GM10266 (cell line): ENCODE results near the gene TAF10.

Source experiments
- DNase-seq: peaks from one replicate; pipeline ENCODE4 v3.0.0; 2012; ENCODE audit errors: extremely low spot score
- TF ChIP-seq, protein P1 (sequence below): IDR thresholded peaks from 2 replicates; pipeline ENCODE4 v1.5.1; 2012; ENCODE audit warnings: mild to moderate bottlenecking, low read depth; ENCODE audit not compliant: control insufficient read depth, insufficient read depth; ENCODE audit errors: missing control alignments

TAF10 gene

DNA sequence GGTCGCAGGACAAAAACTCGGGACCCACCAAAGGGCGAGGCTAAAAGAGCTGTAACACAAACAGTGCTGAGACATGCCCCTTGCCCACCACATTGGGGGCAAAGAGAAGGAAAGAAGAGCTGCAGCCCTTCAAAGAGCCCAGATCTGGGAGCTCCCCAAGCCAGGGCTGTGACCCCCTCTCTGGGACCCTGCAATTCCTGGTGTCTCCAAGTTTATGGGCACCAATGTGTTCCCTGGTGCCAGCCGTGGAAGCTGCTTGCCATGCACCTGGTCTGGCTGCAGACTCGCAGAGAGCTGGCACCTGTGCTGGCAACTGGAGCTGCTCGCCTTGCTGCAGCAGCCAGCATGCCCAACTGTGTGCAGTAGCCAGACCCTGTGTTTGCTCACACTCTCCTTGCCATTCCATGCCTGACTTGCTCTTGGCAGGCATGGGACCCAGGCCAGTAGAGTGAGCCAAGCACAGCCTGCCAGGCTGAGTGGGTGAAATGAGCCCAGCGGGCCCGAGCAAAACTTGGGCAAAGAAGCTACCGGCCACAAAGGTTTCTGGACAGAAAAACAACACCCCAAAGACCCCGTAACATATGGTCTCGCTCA, 24.6 kb downstream of the TAF10 start:
- TF ChIP-seq, protein P1, sequence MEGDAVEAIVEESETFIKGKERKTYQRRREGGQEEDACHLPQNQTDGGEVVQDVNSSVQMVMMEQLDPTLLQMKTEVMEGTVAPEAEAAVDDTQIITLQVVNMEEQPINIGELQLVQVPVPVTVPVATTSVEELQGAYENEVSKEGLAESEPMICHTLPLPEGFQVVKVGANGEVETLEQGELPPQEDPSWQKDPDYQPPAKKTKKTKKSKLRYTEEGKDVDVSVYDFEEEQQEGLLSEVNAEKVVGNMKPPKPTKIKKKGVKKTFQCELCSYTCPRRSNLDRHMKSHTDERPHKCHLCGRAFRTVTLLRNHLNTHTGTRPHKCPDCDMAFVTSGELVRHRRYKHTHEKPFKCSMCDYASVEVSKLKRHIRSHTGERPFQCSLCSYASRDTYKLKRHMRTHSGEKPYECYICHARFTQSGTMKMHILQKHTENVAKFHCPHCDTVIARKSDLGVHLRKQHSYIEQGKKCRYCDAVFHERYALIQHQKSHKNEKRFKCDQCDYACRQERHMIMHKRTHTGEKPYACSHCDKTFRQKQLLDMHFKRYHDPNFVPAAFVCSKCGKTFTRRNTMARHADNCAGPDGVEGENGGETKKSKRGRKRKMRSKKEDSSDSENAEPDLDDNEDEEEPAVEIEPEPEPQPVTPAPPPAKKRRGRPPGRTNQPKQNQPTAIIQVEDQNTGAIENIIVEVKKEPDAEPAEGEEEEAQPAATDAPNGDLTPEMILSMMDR: no peak
- DNase-seq: no peak

DNA sequence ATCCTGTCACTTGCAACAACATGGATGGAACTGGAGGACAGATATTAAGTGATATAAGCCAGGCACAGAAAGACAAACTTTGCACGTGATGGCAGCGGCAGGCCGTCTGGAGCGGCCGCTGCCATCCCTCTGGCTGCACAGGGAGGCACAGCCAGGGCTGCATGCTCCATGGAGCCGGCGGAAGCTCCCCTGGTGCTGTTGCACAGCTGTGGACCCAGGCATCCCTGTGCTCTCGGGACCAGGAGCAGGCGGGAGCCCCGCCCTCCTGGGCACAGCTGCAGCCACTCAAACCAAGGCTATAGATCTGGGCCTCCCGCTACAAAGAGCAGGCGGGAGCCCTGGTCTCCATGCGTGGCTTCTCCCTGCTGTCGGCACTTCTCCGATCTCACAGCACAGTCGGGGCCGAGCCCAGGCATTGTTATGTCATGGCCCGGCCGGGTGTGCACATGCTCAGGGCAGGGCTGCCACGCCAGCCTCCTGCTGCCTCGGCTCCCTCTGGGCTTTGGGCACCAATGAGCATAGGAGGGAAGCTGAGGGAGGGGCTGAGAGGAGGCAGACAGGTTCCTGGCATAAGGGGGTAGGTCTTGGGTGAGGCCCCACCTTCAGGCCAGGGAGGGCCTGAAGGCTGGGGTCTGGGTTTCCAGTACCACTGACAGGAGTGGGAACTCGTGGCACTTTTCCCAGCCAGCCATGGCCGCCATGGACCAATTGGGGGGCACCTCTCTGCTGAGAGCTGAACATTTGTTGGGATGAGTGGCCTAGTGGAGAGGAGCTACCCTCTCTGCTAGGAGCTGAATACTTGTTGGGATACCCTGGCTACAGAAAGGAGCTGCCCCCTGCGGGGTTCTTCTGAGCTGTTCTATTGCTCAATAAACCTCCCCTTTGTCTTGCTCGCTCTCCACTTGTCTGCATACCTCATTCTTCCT, 25.3 kb downstream of the TAF10 start:
- DNase-seq: no peak
- TF ChIP-seq, protein P1: no peak

DNA sequence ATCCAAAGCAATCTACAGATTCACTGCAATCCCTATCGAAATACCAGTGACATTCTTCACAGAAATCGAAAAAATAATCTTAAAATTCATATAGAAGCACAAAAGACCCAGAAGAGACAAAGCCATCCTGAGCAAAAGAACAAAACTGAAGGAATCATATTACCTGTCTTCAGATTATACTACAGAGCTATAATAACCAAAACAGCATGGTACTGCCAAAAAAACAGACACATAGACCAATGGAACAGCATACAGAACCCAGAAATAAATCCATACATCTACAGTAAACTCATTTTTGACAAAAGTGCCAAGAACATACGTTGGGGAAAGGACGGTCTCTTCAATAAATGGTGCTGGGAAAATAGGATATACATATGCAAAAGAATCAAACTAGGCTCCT, 27.5 kb downstream of the TAF10 start:
- TF ChIP-seq, protein P1: no peak
- no peak for DNase-seq

DNA sequence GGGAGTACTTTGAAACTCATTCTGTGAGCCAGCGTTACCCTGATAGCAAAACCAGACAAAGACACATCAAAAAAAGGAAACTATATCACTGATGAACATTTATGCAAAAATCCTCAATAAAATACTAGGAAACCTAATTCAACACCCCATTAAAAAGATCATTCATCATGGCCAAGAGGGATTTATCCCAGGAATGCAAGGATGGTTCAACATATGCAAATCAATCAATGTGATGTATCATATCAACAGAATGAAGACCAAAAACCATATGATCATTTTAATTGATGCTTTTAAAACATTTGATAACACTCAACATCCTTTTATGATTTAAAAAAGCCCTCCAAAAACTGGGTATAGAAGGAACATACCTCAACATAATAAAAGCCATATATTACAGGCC, 28.4 kb downstream of the TAF10 start:
- no peak for DNase-seq
- TF ChIP-seq, protein P1: no peak

DNA sequence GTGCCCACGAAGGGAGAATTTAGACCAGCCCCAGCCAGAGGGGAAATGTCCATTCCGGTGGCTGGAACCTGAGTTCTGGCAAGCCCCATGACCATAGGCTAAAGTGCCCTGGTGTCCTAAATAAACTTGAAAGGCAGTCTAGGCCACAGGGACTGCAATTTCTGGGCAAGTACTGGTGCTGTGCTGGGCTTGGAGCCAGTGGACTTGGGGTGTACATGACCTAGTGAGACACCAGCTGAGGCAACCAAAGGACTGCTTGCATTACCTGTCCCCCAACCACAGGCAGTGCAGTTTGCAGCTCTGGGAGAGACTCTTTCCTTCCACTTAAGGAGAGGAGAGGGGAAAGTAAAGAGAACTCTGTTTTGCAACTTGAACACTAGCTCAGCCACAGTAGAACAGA, 32.3 kb downstream of the TAF10 start:
- DNase-seq: no peak
- TF ChIP-seq, protein P1: no peak

DNA sequence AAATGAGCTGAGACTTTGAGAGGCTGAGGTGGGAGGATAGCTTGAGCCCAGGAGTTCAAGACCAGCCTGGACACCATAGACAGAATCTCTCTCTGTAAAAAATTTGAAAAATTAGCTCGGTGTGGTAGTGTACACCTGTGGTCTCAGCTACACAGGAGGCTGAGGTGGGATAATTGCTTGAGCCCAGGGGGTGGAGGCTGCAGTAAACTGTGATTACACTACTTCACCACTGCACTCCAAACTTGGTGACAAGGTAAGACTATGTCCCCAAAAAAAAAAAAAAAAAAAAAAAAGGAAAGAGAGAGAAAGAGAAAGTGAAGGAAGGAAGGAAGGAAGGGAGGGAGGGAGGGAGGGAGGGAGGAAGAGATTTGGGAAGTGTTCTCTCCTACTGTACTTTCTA, 33.9 kb downstream of the TAF10 start:
- TF ChIP-seq, protein P1: no peak
- no peak for DNase-seq
